OCI-LY7 (cell line): ENCODE measurements around the gene RSU1. TPM values are rescaled to one million over a fixed set of nuclear protein-coding genes. Genes with fewer than 3 reads are reported as not detected.

Source experiments
- BruUV-seq: library from RNA; stranded (reverse); fragments of 400-500 nt; replicated peaks from 2 replicates; lab custom pipeline; 2021; lab: Mats Ljungman, UMichigan
- CTCF ChIA-PET: fragments of 300-600 bp; sonication (Branson Sonifier 250); formaldehyde crosslinking; loops from one replicate; lab custom pipeline; 2022; ENCODE audit warnings: antibody characterized with exemption; ENCODE audit not compliant: unreplicated experiment; lab: Charles Lee
- POLR2A ChIA-PET: fragments of 300-600 bp; sonication (Branson Sonifier 250); formaldehyde crosslinking; loops from one replicate; lab custom pipeline; 2022; ENCODE audit warnings: antibody characterized with exemption; lab: Charles Lee
- DNase-seq: peaks from one replicate; pipeline ENCODE4 v3.0.0-alpha.2; 2015; ENCODE audit warnings: low spot score
- H2AFZ ChIP-seq: fragments of 200-600 bp; sonication (generic), shearing (Covaris generic); 2 replicates; pipeline ENCODE4 v1.6.1; 2014; ENCODE audit warnings: mild to moderate bottlenecking, antibody characterized with exemption, low read length, moderate library complexity
- H3K27ac ChIP-seq: fragments of 200-600 bp; sonication (generic); 2 replicates; pipeline ENCODE4 v1.5.1; 2014; ENCODE audit warnings: mixed run types, low read depth, mild to moderate bottlenecking, moderate library complexity, low read length, inconsistent platforms; ENCODE audit not compliant: poor library complexity, severe bottlenecking
- H3K36me3 ChIP-seq: fragments of 200-600 bp; sonication (generic); 2 replicates; pipeline ENCODE4 v1.6.1; 2014; ENCODE audit warnings: mild to moderate bottlenecking, antibody characterized with exemption, low read length, moderate library complexity, mixed read lengths; ENCODE audit not compliant: insufficient read depth
- H3K4me1 ChIP-seq: fragments of 200-600 bp; sonication (generic); 2 replicates; pipeline ENCODE4 v1.5.1; 2014; ENCODE audit warnings: mild to moderate bottlenecking, low read length; ENCODE audit not compliant: insufficient read depth, poor library complexity, severe bottlenecking
- H3K4me2 ChIP-seq: fragments of 200-600 bp; sonication (generic); 2 replicates; pipeline ENCODE4 v1.6.1; 2014; ENCODE audit warnings: mild to moderate bottlenecking, low read length
- H3K4me3 ChIP-seq: fragments of 200-600 bp; sonication (generic); 2 replicates; pipeline ENCODE4 v1.5.1; 2014; ENCODE audit warnings: mild to moderate bottlenecking, low read depth, low read length; ENCODE audit not compliant: poor library complexity, severe bottlenecking
- H3K79me2 ChIP-seq: fragments of 200-600 bp; sonication (generic); 2 replicates; pipeline ENCODE4 v1.6.1; 2016; ENCODE audit warnings: low read depth, mild to moderate bottlenecking, low read length, moderate library complexity, mixed read lengths; ENCODE audit not compliant: insufficient read depth
- H3K9me2 ChIP-seq: fragments of 200-600 bp; sonication (generic); 2 replicates; pipeline ENCODE4 v1.6.1; 2016; ENCODE audit warnings: mild to moderate bottlenecking, low read length, mixed read lengths; ENCODE audit not compliant: insufficient read depth
- H3K9me3 ChIP-seq: fragments of 200-600 bp; sonication (generic); 2 replicates; pipeline ENCODE4 v1.6.1; 2014; ENCODE audit warnings: mild to moderate bottlenecking, mixed run types, low read length, mixed read lengths
- H4K20me1 ChIP-seq: fragments of 200-600 bp; sonication (generic); 2 replicates; pipeline ENCODE4 v1.6.1; 2014; ENCODE audit warnings: mild to moderate bottlenecking, antibody characterized with exemption, low read length, moderate library complexity, mixed read lengths; ENCODE audit not compliant: insufficient read depth
- EZH2phosphoT487 ChIP-seq: fragments of 200-600 bp; sonication (generic); IDR thresholded peaks from 2 replicates; pipeline ENCODE4 v1.6.1; 2018; ENCODE audit warnings: low read depth, borderline replicate concordance, mild to moderate bottlenecking, mixed run types, antibody characterized with exemption, low read length, moderate library complexity, mixed read lengths
- intact Hi-C: fragments of 100-400 bp; cut with micrococcal nuclease; formaldehyde crosslinking; loops from one replicate; pipeline ENCODE4 v1.10.0; 2022; ENCODE audit not compliant: unreplicated experiment
- total RNA-seq, 2 experiments: library from RNA; depleted of rRNA in 1 of 2; stranded (reverse); fragments of >200 nt in 1 of 2; shearing (Covaris generic) in 1 of 2; gene quantifications; 2 replicates each; pipeline ENCODE4 v1.2.3, GENCODE V29; 2014 to 2022
- TF ChIP-seq, protein P1 (sequence below): fragments of 200-600 bp; sonication (generic); conservative IDR thresholded peaks from 2 replicates; pipeline ENCODE4 v1.5.1; 2014; ENCODE audit warnings: mild to moderate bottlenecking, antibody characterized with exemption, low read length, moderate library complexity, mixed read lengths

The RSU1 gene
- total RNA-seq, 2 experiments from 2014 or later: 25.3 to 31.1 TPM

DNA sequence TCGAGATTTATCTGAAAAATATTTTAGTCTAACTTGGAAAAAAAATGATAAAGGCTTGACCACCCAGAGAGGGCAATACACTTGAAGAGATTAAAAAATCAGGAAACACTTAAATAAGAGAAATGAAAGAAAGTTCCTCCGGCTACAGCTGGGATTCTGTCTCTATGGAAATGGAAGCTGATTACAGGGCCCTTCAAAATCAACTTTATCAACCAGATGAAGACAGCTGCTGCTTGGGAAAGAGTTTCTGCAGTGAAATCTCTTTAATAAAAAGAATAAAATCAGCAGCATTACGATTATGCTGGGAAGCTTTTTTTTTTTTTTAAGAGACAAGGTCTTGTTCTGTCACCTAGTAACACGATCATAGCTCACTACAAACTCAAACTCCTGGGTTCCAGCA is 4.5 kb downstream of the RSU1 start:
- CTCF ChIA-PET: no interaction called here
- no peaks in the 10 kb centered on the region for H3K9me2 ChIP-seq
- H4K20me1 ChIP-seq: no peaks in the 10 kb centered on the region
- no TSS peak for BruUV-seq
- no peak overlapping the region for H2AFZ ChIP-seq
- H3K4me2 ChIP-seq: no peak overlapping the region
- H3K36me3 ChIP-seq: no peaks in the 10 kb centered on the region
- POLR2A ChIA-PET: interaction anchor here (0.5 to 1.4 kb wide), 2 partner anchors 9 to 45 kb away, joined by 3 to 6 read pairs; no protein-coding TSS in a partner anchor
- no peaks in the 10 kb centered on the region for H3K9me3 ChIP-seq
- H3K79me2 ChIP-seq: peaks cover 7% of the 10 kb centered on the region; the same call in 1 of the 2 replicates
- H3K27ac ChIP-seq: no peak overlapping the region
- intact Hi-C loops: loop anchor here (10.0 kb wide), 1 partner anchor 378 kb away; the partner anchor contains the start of gene PTER
- TF ChIP-seq, protein P1, sequence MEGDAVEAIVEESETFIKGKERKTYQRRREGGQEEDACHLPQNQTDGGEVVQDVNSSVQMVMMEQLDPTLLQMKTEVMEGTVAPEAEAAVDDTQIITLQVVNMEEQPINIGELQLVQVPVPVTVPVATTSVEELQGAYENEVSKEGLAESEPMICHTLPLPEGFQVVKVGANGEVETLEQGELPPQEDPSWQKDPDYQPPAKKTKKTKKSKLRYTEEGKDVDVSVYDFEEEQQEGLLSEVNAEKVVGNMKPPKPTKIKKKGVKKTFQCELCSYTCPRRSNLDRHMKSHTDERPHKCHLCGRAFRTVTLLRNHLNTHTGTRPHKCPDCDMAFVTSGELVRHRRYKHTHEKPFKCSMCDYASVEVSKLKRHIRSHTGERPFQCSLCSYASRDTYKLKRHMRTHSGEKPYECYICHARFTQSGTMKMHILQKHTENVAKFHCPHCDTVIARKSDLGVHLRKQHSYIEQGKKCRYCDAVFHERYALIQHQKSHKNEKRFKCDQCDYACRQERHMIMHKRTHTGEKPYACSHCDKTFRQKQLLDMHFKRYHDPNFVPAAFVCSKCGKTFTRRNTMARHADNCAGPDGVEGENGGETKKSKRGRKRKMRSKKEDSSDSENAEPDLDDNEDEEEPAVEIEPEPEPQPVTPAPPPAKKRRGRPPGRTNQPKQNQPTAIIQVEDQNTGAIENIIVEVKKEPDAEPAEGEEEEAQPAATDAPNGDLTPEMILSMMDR: no peak
- no peak for TF ChIP-seq EZH2phosphoT487
- H3K4me3 ChIP-seq: no peak overlapping the region
- no peak for DNase-seq
- peaks cover 8% of the 10 kb centered on the region for H3K4me1 ChIP-seq

DNA sequence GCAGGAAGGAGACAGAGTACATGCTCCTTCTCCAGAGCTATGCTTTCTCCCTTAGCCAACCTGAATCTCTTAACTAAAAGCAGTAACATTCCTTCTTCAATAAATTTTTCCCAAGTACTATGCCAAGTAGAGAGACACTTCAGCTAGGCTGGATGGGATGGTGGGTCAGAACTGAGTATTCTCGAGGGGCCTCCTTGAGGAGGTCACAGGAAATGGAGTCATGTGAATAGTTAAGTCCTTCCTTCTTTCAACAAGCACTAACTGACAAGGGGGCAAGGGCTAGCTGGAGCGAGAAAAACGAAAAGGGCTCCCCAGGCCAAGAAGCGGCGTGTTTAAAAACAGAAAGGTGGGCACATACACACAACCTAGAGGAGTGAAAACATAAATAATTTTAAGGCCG is 5.5 kb downstream of the RSU1 start:
- no peak for DNase-seq
- H4K20me1 ChIP-seq: no peaks in the 10 kb centered on the region
- H3K27ac ChIP-seq: no peak overlapping the region
- no peak overlapping the region for H3K4me3 ChIP-seq
- BruUV-seq: no TSS peak
- peaks cover 6% of the 10 kb centered on the region; the same call in 1 of the 2 replicates for H3K79me2 ChIP-seq
- intact Hi-C loops: loop anchor here (10.0 kb wide), 1 partner anchor 377 kb away; the partner anchor contains the start of gene PTER
- no peak for TF ChIP-seq EZH2phosphoT487
- TF ChIP-seq, protein P1: no peak
- H3K4me1 ChIP-seq: peaks cover 8% of the 10 kb centered on the region
- H3K36me3 ChIP-seq: no peaks in the 10 kb centered on the region
- H2AFZ ChIP-seq: no peak overlapping the region
- no peaks in the 10 kb centered on the region for H3K9me2 ChIP-seq
- POLR2A ChIA-PET: interaction anchor here (0.7 to 1.4 kb wide), 2 partner anchors 8 to 10 kb away, joined by 4 to 6 read pairs; no protein-coding TSS in a partner anchor
- CTCF ChIA-PET: interaction anchor here (0.5 kb wide), 1 partner anchor 374 kb away, joined by 3 read pairs; no protein-coding TSS in a partner anchor
- H3K4me2 ChIP-seq: no peak overlapping the region
- H3K9me3 ChIP-seq: no peaks in the 10 kb centered on the region

DNA sequence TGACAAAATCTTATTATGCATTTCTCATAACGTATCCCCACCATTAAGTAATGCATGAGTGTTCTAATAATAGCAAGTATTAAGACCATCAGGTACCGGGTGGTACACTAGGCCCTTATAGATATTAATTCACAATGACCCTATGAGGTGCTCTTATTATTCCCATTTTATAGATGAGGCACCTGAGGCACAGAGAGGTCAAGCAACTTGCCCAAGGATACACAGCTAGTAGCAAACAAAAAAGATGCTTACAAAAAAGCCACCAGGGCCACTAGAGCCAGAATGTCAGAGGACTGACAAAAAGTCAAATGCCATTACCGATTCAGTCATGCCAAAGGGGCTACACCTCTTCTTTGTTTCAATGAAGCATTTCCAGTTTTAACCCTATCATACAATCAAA is 5.9 kb downstream of the RSU1 start:
- BruUV-seq: no TSS peak
- POLR2A ChIA-PET: interaction anchor here (0.7 kb wide), 1 partner anchor 10 kb away, joined by 4 read pairs; no protein-coding TSS in a partner anchor
- Histone ChIP-seq H3K9me3 (no peaks in the 10 kb centered on the region), H2AFZ (no peak overlapping the region), H3K4me2 (no peak overlapping the region), H3K79me2 (peaks cover 2% of the 10 kb centered on the region; the same call in 1 of the 2 replicates), H3K9me2 (no peaks in the 10 kb centered on the region), H3K36me3 (no peaks in the 10 kb centered on the region), H3K4me3 (no peak overlapping the region), H4K20me1 (no peaks in the 10 kb centered on the region), H3K27ac (no peak overlapping the region), H3K4me1 (peaks cover 4% of the 10 kb centered on the region)
- CTCF ChIA-PET: no interaction called here
- DNase-seq: no peak
- TF ChIP-seq, protein P1: no peak
- no peak for TF ChIP-seq EZH2phosphoT487
- intact Hi-C loops: loop anchor here (10.0 kb wide), 1 partner anchor 376 kb away; the partner anchor contains the start of gene PTER
